HEK293 (cell line): ENCODE results near the gene GAPVD1.

ENCODE experiments used
- CTCF ChIA-PET: fragments of 350-600 bp; formaldehyde crosslinking; extraction: SDS; loops from one replicate; lab custom pipeline; 2021; ENCODE audit warnings: antibody characterized with exemption; lab: Yijun Ruan, JAX
- POLR2A ChIA-PET: fragments of 300-600 bp; formaldehyde crosslinking; extraction: SDS; loops from one replicate; lab custom pipeline; 2020; ENCODE audit warnings: antibody characterized with exemption, inconsistent platforms; lab: Yijun Ruan, JAX
- H3K27ac ChIP-seq: fragments of 200-500 bp; sonication (Bioruptor generic); 2 replicates; pipeline ENCODE4 v1.5.1; 2014; ENCODE audit warnings: low read depth, low read length, control low read depth, inconsistent platforms; ENCODE audit errors: extremely low read depth
- H3K36me3 ChIP-seq, 2 experiments: fragments of 200-500 bp in 1 of 2; sonication (Bioruptor generic) in 1 of 2; 1 replicate in 1 of 2; 2 replicates in 1 of 2; pipeline ENCODE4 v1.5.1; 2014 to 2017; ENCODE audit warnings: inconsistent platforms in 2 of 2, low read length in 2 of 2; ENCODE audit not compliant: control insufficient read depth in 2 of 2, insufficient read depth in 1 of 2
- H3K4me1 ChIP-seq: fragments of 200-500 bp; sonication (Bioruptor generic); 2 replicates; pipeline ENCODE4 v1.5.1; 2014; ENCODE audit warnings: mild to moderate bottlenecking, low read length, inconsistent platforms; ENCODE audit not compliant: control insufficient read depth, insufficient read depth
- H3K4me3 ChIP-seq: 2 replicates; pipeline ENCODE4 v1.5.1; 2011; ENCODE audit warnings: low read depth, mild to moderate bottlenecking, control low read depth, low read length, moderate library complexity
- H3K9me3 ChIP-seq: fragments of 200-500 bp; sonication (Bioruptor generic); 2 replicates; pipeline ENCODE4 v1.5.1; 2014; ENCODE audit warnings: low read depth, low read length, inconsistent platforms; ENCODE audit not compliant: control insufficient read depth, insufficient read depth
- AEBP2 ChIP-seq: fragments of 450-650 bp; formaldehyde crosslinking; IDR thresholded peaks from 2 replicates; pipeline ENCODE4 v1.5.1; 2016; ENCODE audit warnings: missing biosample characterization, missing genetic modification characterization, borderline replicate concordance
- CTCF ChIP-seq: fragments of 450-650 bp; formaldehyde crosslinking; IDR thresholded peaks from 2 replicates; pipeline ENCODE4 v1.5.1; 2016; ENCODE audit warnings: missing biosample characterization, missing genetic modification characterization
- FEZF1 ChIP-seq: fragments of 450-650 bp; formaldehyde crosslinking; IDR thresholded peaks from 2 replicates; pipeline ENCODE4 v1.5.1; 2016; ENCODE audit warnings: missing biosample characterization, missing genetic modification characterization
- GLI2 ChIP-seq: fragments of 450-650 bp; formaldehyde crosslinking; IDR thresholded peaks from 2 replicates; pipeline ENCODE4; 2017; ENCODE audit warnings: missing biosample characterization, missing genetic modification characterization, low read depth, borderline replicate concordance
- HOXA7 ChIP-seq: sonication (generic); formaldehyde crosslinking; IDR thresholded peaks from 2 replicates; pipeline ENCODE4 v1.8.1; 2022; ENCODE audit warnings: missing genetic modification reagents, borderline replicate concordance
- REST ChIP-seq: fragments of 450-650 bp; formaldehyde crosslinking; IDR thresholded peaks from 2 replicates; pipeline ENCODE4 v1.5.1; 2016; ENCODE audit warnings: missing biosample characterization, missing genetic modification characterization
- SP3 ChIP-seq: fragments of 450-650 bp; formaldehyde crosslinking; IDR thresholded peaks from 2 replicates; pipeline ENCODE4 v1.5.1; 2016; ENCODE audit warnings: missing biosample characterization, missing genetic modification characterization
- WT1 ChIP-seq: fragments of 450-650 bp; formaldehyde crosslinking; IDR thresholded peaks from 2 replicates; pipeline ENCODE4 v1.5.1; 2016; ENCODE audit warnings: missing biosample characterization, missing genetic modification characterization
- ZBTB44 ChIP-seq: fragments of 450-650 bp; IDR thresholded peaks from 2 replicates; pipeline ENCODE4 v1.5.1; 2018; ENCODE audit warnings: missing biosample characterization, mild to moderate bottlenecking, missing genetic modification characterization
- ZNF221 ChIP-seq: fragments of 450-650 bp; formaldehyde crosslinking; IDR thresholded peaks from 2 replicates; pipeline ENCODE4 v1.5.1; 2017; ENCODE audit warnings: missing biosample characterization, missing genetic modification characterization, borderline replicate concordance
- ZNF341 ChIP-seq: fragments of 450-650 bp; formaldehyde crosslinking; IDR thresholded peaks from 2 replicates; pipeline ENCODE4; 2016; ENCODE audit warnings: low read depth, missing biosample characterization, missing genetic modification characterization
- ZNF404 ChIP-seq: fragments of 450-650 bp; formaldehyde crosslinking; IDR thresholded peaks from 2 replicates; pipeline ENCODE4 v1.5.1; 2017; ENCODE audit warnings: missing biosample characterization, missing genetic modification characterization
- ZNF416 ChIP-seq: fragments of 450-650 bp; formaldehyde crosslinking; IDR thresholded peaks from 2 replicates; pipeline ENCODE4 v1.5.1; 2016; ENCODE audit warnings: missing biosample characterization, missing genetic modification characterization
- ZNF423 ChIP-seq: fragments of 450-650 bp; formaldehyde crosslinking; IDR thresholded peaks from 2 replicates; pipeline ENCODE4 v1.5.1; 2016; ENCODE audit warnings: missing biosample characterization, missing genetic modification characterization
- ZNF426 ChIP-seq: fragments of 450-650 bp; formaldehyde crosslinking; IDR thresholded peaks from 2 replicates; pipeline ENCODE4 v1.5.1; 2017; ENCODE audit warnings: missing biosample characterization, missing genetic modification characterization, mild to moderate bottlenecking, inconsistent platforms, moderate library complexity
- ZNF48 ChIP-seq: fragments of 450-650 bp; formaldehyde crosslinking; IDR thresholded peaks from 2 replicates; pipeline ENCODE4 v1.5.1; 2016; ENCODE audit warnings: missing biosample characterization, missing genetic modification characterization
- ZNF530 ChIP-seq: fragments of 450-650 bp; formaldehyde crosslinking; IDR thresholded peaks from 2 replicates; pipeline ENCODE4 v1.5.1; 2016; ENCODE audit warnings: low read depth, missing biosample characterization, missing genetic modification characterization
- ZNF548 ChIP-seq: fragments of 450-650 bp; formaldehyde crosslinking; IDR thresholded peaks from 2 replicates; pipeline ENCODE4 v1.5.1; 2016; ENCODE audit warnings: missing biosample characterization, missing genetic modification characterization
- ZNF571 ChIP-seq: fragments of 450-650 bp; formaldehyde crosslinking; IDR thresholded peaks from 2 replicates; pipeline ENCODE4 v1.5.0; 2017; ENCODE audit warnings: missing biosample characterization, missing genetic modification characterization
- ZNF629 ChIP-seq: fragments of 450-650 bp; formaldehyde crosslinking; IDR thresholded peaks from 2 replicates; pipeline ENCODE4 v1.5.1; 2017; ENCODE audit warnings: missing biosample characterization, missing genetic modification characterization
- ZNF704 ChIP-seq: fragments of 450-650 bp; formaldehyde crosslinking; IDR thresholded peaks from 2 replicates; pipeline ENCODE4 v1.5.1; 2016; ENCODE audit warnings: missing biosample characterization, missing genetic modification characterization
- ZNF792 ChIP-seq: fragments of 450-650 bp; formaldehyde crosslinking; IDR thresholded peaks from 2 replicates; pipeline ENCODE4 v1.5.1; 2016; ENCODE audit warnings: missing biosample characterization, missing genetic modification characterization
- ZSCAN23 ChIP-seq: fragments of 450-650 bp; formaldehyde crosslinking; IDR thresholded peaks from 2 replicates; pipeline ENCODE4 v1.5.1; 2016; ENCODE audit warnings: missing biosample characterization, missing genetic modification characterization

The GAPVD1 gene

GRCh38 chr9:125276771-125277170, 15.1 kb downstream of the GAPVD1 start (continued):
- TF ChIP-seq CTCF (no peak), GLI2 (tag by site-specific recombination) (no peak), ZNF341 (tag by site-specific recombination) (no peak)

GRCh38 chr9:125277411-125277810, 15.8 kb downstream of the GAPVD1 start:
- Histone ChIP-seq H3K4me3 (no peak overlapping the region), H3K4me1 (peaks cover 6% of the 10 kb centered on the region; the same call in 1 of the 2 replicates), H3K9me3 (no peaks in the 10 kb centered on the region), H3K27ac (no peak overlapping the region)
- ChIA-PET POLR2A (no interaction called here), CTCF (interaction anchor here (0.6 to 1.2 kb wide), 3 partner anchors 20 to 85 kb away, joined by 3 read pairs; no protein-coding TSS in a partner anchor)
- no peak for TF ChIP-seq ZNF704 (tag by site-specific recombination)
- no peak for TF ChIP-seq FEZF1 (tag by site-specific recombination)
- TF ChIP-seq ZNF792 (tag by site-specific recombination), result no peak
- TF ChIP-seq ZNF629 (tag by site-specific recombination), result no peak
- no peak for TF ChIP-seq ZNF221 (tag by site-specific recombination)
- TF ChIP-seq, all 188 proteins: peak for 0
- peaks cover 3% of the 10 kb centered on the region in 2 experiments; a peak in 2 of 3 replicates for H3K36me3 ChIP-seq

- POLR2A ChIA-PET, result no interaction called here
- CTCF ChIA-PET, result interaction anchor here (0.6 to 1.0 kb wide), 2 partner anchors 21 to 207 kb away, joined by 3 read pairs; no protein-coding TSS in a partner anchor
- Histone ChIP-seq H3K27ac (no peak overlapping the region), H3K4me3 (no peak overlapping the region), H3K36me3 (peaks cover 3% of the 10 kb centered on the region in 2 experiments; a peak in 2 of 3 replicates), H3K9me3 (no peaks in the 10 kb centered on the region), H3K4me1 (no peaks in the 10 kb centered on the region)
- TF ChIP-seq AEBP2 (tag by site-specific recombination), result no peak
- TF ChIP-seq ZNF426 (tag by site-specific recombination), result no peak
- TF ChIP-seq ZNF548 (tag by site-specific recombination), result no peak
- no peak for TF ChIP-seq ZSCAN23 (tag by site-specific recombination)
- no peak for TF ChIP-seq ZNF48
- TF ChIP-seq ZBTB44 (tag by site-specific recombination), result no peak
- TF ChIP-seq HOXA7 (CRISPR knock-in tag), result no peak
- TF ChIP-seq REST, result no peak
- no peak for TF ChIP-seq ZNF404 (tag by site-specific recombination)
- TF ChIP-seq ZNF423 (tag by site-specific recombination), result no peak
- TF ChIP-seq ZNF530 (tag by site-specific recombination), result no peak
- no peak for TF ChIP-seq ZNF571
- TF ChIP-seq WT1, result no peak
- TF ChIP-seq ZNF416 (tag by site-specific recombination), result no peak
- TF ChIP-seq SP3 (tag by site-specific recombination), result no peak
These were observed 19.3 kb downstream of the GAPVD1 start for GRCh38 chr9:125280945-125281344.
